ENCODE data around the gene SHC1.
A peak's percentile ranks its signal among the peaks of the same experiment; 100 is the strongest.

SHC1 gene

GRCh38 chr1:155008015-155008941, 37.7 kb upstream of the SHC1 start:
- no peaks in the 10 kb centered on the region for H3K27me3 ChIP-seq (ENCODE audit: insufficient read depth, low read depth)
- H3K9ac ChIP-seq: no peak overlapping the region
- H3K79me2 ChIP-seq (ENCODE audit: insufficient read depth, low read depth): peaks cover 53% of the 10 kb centered on the region
- no peaks in the 10 kb centered on the region; the same call in 1 of the 2 replicates for H3K36me3 ChIP-seq (ENCODE audit: insufficient read depth)
- no peak overlapping the region for H3K4me2 ChIP-seq
- H3K27ac ChIP-seq: no peak overlapping the region
- H4K20me1 ChIP-seq (ENCODE audit: insufficient read depth): no peaks in the 10 kb centered on the region
- H3K4me3 ChIP-seq (IDR thresholded peaks at IDR 0.05; ENCODE audit: insufficient read depth, low read depth, low read length): no peak overlapping the region
- TF ChIP-seq CTCF (conservative IDR thresholded peaks at IDR 0.05; ENCODE audit: low read depth, low read length): no peak
- no peak overlapping the region for H2AFZ ChIP-seq (ENCODE audit: low read depth)
- peaks cover 34% of the 10 kb centered on the region for H3K4me1 ChIP-seq (ENCODE audit: low read depth, poor library complexity, severe bottlenecking)

GRCh38 chr1:155007251-155007828, 36.8 kb upstream of the SHC1 start:
- no peak overlapping the region; the same call in 1 of the 2 replicates for H3K4me2 ChIP-seq
- H2AFZ ChIP-seq (ENCODE audit: low read depth): no peak overlapping the region
- no peak overlapping the region for H3K27ac ChIP-seq
- H3K27me3 ChIP-seq (ENCODE audit: insufficient read depth, low read depth): no peaks in the 10 kb centered on the region
- H3K4me1 ChIP-seq (ENCODE audit: low read depth, poor library complexity, severe bottlenecking): peaks cover 34% of the 10 kb centered on the region
- H3K4me3 ChIP-seq (IDR thresholded peaks at IDR 0.05; ENCODE audit: insufficient read depth, low read depth, low read length): peak overlapping the region; percentile 33
- no peak overlapping the region for H3K9ac ChIP-seq
- TF ChIP-seq CTCF (conservative IDR thresholded peaks at IDR 0.05; ENCODE audit: low read depth, low read length): no peak
- no peaks in the 10 kb centered on the region for H4K20me1 ChIP-seq (ENCODE audit: insufficient read depth)
- no peaks in the 10 kb centered on the region; the same call in 1 of the 2 replicates for H3K36me3 ChIP-seq (ENCODE audit: insufficient read depth)
- peaks cover 60% of the 10 kb centered on the region for H3K79me2 ChIP-seq (ENCODE audit: insufficient read depth, low read depth)

- Histone ChIP-seq H2AFZ (ENCODE audit: low read depth) (no peak overlapping the region), H3K27me3 (ENCODE audit: insufficient read depth, low read depth) (no peaks in the 10 kb centered on the region), H3K79me2 (ENCODE audit: insufficient read depth, low read depth) (peaks cover 60% of the 10 kb centered on the region), H4K20me1 (ENCODE audit: insufficient read depth) (no peaks in the 10 kb centered on the region), H3K27ac (peak overlapping the region; percentile 23; the same call in 1 of the 2 replicates), H3K9ac (no peak overlapping the region), H3K4me2 (no peak overlapping the region; the same call in 1 of the 2 replicates), H3K4me3 (IDR thresholded peaks at IDR 0.05; ENCODE audit: insufficient read depth, low read depth, low read length) (peak overlapping the region; percentile 33), H3K36me3 (ENCODE audit: insufficient read depth) (no peaks in the 10 kb centered on the region; the same call in 1 of the 2 replicates), H3K4me1 (ENCODE audit: low read depth, poor library complexity, severe bottlenecking) (peaks cover 34% of the 10 kb centered on the region)
- no peak for TF ChIP-seq CTCF (conservative IDR thresholded peaks at IDR 0.05; ENCODE audit: low read depth, low read length)
These were observed 36.1 kb upstream of the SHC1 start for GRCh38 chr1:155006601-155007101.

- H3K4me1 ChIP-seq (ENCODE audit: low read depth, poor library complexity, severe bottlenecking): peaks cover 34% of the 10 kb centered on the region
- peak overlapping the region; percentile 89 for H3K4me2 ChIP-seq
- H3K27me3 ChIP-seq (ENCODE audit: insufficient read depth, low read depth): no peaks in the 10 kb centered on the region
- TF ChIP-seq CTCF (conservative IDR thresholded peaks at IDR 0.05; ENCODE audit: low read depth, low read length): no peak
- H3K4me3 ChIP-seq (IDR thresholded peaks at IDR 0.05; ENCODE audit: insufficient read depth, low read depth, low read length): no peak overlapping the region
- H3K27ac ChIP-seq: peak overlapping the region; percentile 72
- peaks cover 60% of the 10 kb centered on the region for H3K79me2 ChIP-seq (ENCODE audit: insufficient read depth, low read depth)
- H3K9ac ChIP-seq: peak overlapping the region; percentile 85; the same call in 1 of the 2 replicates
- H4K20me1 ChIP-seq (ENCODE audit: insufficient read depth): no peaks in the 10 kb centered on the region
- no peaks in the 10 kb centered on the region for H3K36me3 ChIP-seq (ENCODE audit: insufficient read depth)
- no peak overlapping the region for H2AFZ ChIP-seq (ENCODE audit: low read depth)
These were observed 34.8 kb upstream of the SHC1 start for GRCh38 chr1:155005076-155006011.
